NCI-H510A treated with DMSO at 0.1 percent for 48 hours (cell line): ENCODE data around the gene GH2.

ENCODE experiments used
- DNase-seq: peaks from one replicate; lab custom pipeline; 2025; lab: John Stamatoyannopoulos, UW

Gene GH2

DNA sequence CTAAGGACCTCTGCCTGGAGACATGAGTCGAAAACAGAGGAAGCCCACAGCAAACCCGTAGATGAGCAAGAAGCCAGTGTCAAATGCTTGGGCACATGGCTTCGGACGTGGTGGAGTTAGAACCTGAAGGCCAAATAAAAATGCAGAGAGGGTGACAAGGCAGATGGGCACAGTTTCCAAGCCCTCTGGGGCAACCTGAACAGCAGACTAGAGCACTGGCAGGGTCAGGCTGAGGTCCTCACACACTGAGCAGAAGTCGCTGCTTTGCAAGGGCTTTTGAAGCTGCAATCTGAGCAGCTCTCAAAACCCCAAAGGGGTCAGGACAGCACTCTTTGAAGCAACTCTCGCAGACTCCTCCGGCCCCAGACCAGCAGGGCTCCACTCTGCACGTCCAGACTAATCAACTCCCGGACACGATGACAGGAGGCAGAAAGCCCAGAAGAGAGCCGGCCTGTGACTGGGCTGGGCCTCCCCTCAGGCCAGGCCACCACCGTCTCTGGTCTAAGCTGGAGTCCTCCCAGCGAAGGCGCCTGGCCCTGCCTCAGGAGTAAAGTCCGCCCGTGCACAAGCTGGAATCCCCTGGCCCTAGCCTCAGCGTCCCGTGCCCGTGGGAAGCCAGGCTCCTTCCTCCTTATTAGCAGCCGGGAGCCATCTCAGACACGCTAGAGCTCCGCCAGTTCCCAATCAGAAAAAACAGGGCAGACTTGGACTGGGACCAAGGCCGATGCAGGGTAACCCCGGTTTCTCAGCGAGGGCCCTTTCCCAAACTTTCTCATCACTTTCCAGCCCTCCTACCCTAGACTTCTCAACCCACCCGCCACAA lies 40.2 kb downstream of the GH2 start:
- DNase-seq = peak; percentile 33

- no peak for DNase-seq
Observed at GRCh38 chr17:63840591-63841349, 41.0 kb downstream of the GH2 start.

DNA sequence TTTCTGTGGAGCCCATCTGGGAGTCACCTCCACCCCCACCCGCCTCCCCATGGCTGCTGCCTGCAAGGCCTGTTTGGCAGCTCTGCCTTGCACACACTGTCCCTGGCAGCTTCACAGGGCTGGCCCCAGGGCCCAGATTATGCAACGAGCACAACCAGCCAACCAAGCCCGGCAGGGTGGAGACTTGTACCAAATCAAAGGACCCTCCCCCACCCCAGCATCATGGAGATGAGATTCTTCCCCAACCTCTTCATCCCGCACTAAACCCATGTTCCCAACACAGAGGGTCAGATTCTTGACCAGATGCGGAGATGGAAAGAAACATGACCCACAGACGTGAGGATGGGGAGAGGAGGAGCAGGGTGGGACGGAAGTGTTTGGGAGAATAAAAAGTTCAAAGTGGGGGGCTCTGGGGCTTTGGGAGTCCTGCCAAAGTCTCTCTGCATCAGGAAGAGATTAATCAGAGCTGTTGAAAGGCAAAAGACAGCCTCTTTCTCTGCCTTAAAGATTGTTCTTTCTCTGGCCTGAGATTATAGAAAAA lies 43.0 kb downstream of the GH2 start:
- peak; percentile 50 for DNase-seq

DNA sequence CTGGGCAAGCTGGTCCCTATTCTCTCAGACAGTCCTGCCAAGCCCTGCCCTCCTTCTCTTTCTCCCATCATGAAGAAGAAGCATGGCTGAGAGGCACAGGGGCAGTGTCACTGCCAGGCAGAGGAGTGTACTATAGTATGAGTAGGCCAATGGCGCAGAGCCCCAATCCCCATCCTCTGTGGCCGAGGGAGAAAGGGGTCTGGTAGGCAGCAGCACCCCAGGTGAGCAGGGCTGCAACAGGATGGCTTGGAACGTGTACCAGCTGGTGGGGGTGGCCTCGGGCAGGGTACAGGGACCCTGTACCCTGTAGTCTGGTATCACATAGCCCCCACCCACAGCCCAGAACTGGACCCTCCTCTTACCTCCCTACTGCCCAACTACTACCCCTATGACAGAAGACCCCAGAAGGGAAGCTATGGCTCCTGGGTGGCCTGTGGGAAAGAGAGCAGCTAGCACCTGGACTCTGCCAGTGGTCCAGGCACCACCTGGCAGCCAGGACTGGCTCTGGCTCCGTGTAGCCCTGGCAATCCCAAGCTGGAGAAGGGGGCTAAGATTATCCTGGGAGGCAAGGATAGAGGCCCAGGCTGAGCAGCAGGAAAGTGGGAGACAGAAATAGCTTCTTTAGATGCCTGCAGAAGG lies 43.7 kb downstream of the GH2 start:
- no peak for DNase-seq

- DNase-seq = no peak
Observed at GRCh38 chr17:63837480-63837879, 44.3 kb downstream of the GH2 start.

DNA sequence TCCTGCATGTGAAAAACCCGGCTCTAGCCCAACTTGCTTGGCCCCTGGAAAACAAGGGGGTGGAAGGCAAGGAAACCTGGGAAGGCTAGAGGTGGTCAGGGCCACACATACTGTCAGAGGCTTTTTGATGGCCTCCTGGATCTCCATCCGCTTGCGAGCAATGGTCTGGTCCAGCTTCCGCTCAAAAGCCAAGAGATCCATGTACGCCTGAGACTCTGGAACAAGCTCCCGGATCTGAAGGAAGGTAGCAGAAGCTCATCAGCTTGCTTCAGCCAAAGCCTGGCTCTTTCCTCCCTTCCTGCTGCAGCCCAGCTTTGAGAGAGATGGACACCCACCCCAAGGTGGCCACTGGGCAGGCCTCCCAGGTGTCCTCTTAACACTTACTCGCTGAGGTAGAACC lies 44.9 kb downstream of the GH2 start:
- no peak for DNase-seq

- DNase-seq = no peak
Observed at GRCh38 chr17:63835167-63835720, 46.5 kb downstream of the GH2 start.

GRCh38 chr17:63834431-63835166 lies 47.1 kb downstream of the GH2 start:
- peak; percentile 77 for DNase-seq

DNA sequence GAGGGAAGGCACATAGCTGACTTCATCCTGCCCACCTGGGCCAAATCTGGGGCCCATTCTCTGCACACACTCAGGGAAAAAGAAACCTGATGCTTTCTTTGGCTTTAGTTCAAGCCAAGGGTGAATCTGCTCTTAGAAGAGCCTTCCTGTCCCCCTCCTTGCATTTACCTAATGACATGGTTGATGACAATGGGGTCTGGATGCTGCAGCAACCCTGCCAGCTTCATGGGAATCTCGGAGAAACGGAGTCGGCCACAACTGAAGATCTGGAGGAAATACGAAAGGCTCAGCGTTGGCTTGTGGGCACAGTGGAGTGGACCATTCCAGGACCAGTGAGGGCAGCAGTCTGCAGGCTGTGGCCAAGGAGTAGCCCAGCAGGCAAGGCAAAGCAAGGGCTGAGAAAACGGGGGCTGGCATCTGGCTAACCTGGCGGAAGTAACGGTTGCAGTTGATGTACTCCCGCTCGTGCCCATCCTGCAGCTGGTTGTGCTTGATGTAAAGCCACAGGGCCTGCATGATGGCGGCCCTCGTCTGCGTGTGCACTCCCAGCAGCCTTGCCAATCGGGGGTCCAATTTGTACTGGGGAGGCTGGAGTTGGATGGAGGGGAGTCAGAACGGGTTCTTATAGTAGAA lies 47.9 kb downstream of the GH2 start:
- no peak for DNase-seq

- no peak for DNase-seq
Observed at GRCh38 chr17:63833026-63833740, 48.6 kb downstream of the GH2 start.

- no peak for DNase-seq
Observed at GRCh38 chr17:63832455-63832854, 49.3 kb downstream of the GH2 start.

DNA sequence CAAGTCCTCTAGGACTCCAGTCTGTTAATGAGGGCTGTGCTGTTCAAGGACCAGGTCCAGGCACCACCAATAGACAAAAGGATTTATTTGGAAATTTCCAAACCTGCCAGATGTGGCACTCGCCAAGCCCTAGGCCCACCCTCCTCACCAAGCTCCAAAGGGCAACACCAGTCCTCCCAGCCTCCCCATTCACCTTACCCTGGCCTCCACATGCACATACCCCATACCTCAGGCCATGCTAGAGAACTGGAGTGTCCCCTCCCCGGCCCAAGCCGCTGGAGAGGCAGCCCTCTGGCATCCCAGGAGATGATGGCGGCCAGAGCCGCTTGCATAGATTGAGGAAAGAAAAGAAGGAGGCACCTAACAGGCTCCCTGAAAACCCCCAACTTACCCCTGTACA lies 49.7 kb downstream of the GH2 start:
- DNase-seq = no peak

DNA sequence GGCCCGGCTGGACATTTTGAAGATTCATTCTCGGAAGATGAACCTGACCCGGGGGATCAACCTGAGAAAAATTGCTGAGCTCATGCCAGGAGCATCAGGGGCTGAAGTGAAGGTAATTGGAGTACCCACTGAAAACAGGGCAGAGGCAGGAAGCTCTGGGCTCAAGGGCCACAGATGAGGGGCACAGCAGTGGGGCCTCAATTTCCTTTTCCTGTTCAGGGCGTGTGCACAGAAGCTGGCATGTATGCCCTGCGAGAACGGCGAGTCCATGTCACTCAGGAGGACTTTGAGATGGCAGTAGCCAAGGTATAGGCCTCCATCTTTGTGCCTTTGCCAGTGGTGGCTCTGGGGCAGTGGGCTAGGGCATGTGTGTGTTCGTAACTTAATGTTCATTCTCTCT lies 50.2 kb downstream of the GH2 start:
- DNase-seq = no peak

GRCh38 chr17:63830904-63831491 lies 50.7 kb downstream of the GH2 start:
- no peak for DNase-seq

DNA sequence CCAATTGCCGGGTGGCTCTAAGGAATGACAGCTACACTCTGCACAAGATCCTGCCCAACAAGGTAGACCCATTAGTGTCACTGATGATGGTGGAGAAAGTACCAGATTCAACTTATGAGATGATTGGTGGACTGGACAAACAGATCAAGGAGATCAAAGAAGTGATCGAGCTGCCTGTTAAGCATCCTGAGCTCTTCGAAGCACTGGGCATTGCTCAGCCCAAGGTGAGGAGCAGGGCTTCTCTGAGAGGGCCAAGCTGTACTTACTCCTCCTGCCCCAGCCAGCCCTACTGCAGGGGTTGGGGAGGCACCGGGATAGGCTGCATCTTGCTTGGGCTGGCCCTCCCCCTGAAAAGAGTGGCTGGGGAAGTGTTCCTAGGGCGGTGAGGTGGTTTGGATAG lies 51.5 kb downstream of the GH2 start:
- DNase-seq = no peak
